ENCODE results near the gene ETDC.
"Not testable (repeated sequence)": the region's sequence is repeated elsewhere in the genome, so short reads cannot be mapped to it uniquely, and the experiment has no call there.

Gene ETDC

DNA sequence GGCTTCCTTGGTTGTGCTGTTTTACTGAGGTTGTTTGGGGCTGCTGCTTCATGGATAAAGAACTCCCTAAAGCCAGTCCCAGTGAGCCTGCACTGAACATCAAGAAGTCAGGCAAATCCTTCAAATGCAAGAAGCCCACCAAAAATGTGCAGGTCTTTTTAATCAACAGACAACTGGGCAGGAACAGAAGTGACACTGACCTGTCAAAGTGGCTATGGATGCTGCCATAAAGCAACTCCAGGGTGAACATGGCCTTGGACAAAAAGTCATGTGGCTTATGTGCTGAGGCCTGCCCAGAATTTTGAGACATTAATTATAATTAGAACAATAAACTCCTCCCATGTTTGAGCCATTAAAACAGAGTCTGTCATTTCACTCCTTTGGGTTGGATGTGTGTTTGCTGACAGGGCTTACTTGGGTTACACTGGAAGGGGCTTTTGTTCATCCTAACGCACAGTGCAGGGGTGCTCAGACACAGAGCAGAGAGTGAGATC is at the start of gene ETDC:
Gene ETDC, plus strand, starts transcription at position 51 of the 494 bp plus-strand sequence. Its CDS starts 0 bp downstream, at position 51.
- DNase-seq (ENCODE audit: low read depth), result no peak
- TF ChIP-seq, protein P1, sequence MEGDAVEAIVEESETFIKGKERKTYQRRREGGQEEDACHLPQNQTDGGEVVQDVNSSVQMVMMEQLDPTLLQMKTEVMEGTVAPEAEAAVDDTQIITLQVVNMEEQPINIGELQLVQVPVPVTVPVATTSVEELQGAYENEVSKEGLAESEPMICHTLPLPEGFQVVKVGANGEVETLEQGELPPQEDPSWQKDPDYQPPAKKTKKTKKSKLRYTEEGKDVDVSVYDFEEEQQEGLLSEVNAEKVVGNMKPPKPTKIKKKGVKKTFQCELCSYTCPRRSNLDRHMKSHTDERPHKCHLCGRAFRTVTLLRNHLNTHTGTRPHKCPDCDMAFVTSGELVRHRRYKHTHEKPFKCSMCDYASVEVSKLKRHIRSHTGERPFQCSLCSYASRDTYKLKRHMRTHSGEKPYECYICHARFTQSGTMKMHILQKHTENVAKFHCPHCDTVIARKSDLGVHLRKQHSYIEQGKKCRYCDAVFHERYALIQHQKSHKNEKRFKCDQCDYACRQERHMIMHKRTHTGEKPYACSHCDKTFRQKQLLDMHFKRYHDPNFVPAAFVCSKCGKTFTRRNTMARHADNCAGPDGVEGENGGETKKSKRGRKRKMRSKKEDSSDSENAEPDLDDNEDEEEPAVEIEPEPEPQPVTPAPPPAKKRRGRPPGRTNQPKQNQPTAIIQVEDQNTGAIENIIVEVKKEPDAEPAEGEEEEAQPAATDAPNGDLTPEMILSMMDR (IDR thresholded peaks at IDR 0.05; ENCODE audit: control insufficient read depth, extremely low read depth, insufficient read depth), result no peak

DNA sequence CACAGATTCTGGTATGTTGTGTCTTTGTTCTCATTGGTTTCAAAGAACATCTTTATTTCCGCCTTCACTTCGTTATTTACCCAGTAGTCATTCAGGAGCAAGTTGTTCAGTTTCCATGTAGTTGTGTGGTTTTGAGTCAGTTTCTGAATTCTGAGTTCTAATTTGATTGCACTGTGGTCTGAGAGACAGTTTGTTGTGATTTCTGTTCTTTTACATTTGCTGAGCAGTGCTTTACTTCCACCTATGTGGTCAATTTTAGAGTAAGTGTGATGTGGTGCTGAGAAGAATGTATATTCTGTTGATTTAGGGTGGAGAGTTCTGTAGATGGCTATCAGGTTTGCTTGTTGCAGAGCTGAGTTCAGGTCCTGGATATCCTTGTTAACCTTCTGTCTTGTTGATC is 48.3 kb upstream of the ETDC start:
- not testable (repeated sequence) for H3K4me3 ChIP-seq (ENCODE audit: low read depth, low read length); DNase-seq (ENCODE audit: low read depth)

More for the DNA sequence above, at the start of gene ETDC:
- no peak within 1 kb of the TSS for H3K4me3 ChIP-seq (ENCODE audit: low read depth, low read length)

GRCh38 chrX:135263376-135263775 is 45.9 kb upstream of the ETDC start:
- not testable (repeated sequence) for DNase-seq (ENCODE audit: low read depth)

GRCh38 chrX:135264206-135264605 is 45.1 kb upstream of the ETDC start:
- no peak for DNase-seq (ENCODE audit: low read depth)
- no peak overlapping the region for H3K4me3 ChIP-seq (ENCODE audit: low read depth, low read length)
- TF ChIP-seq, protein P1 (IDR thresholded peaks at IDR 0.05; ENCODE audit: control insufficient read depth, extremely low read depth, insufficient read depth), result no peak

More at GRCh38 chrX:135263376-135263775, 45.9 kb upstream of the ETDC start:
- not testable (repeated sequence) for H3K4me3 ChIP-seq (ENCODE audit: low read depth, low read length)

GRCh38 chrX:135273162-135273561 is 36.1 kb upstream of the ETDC start:
- no peak for DNase-seq (ENCODE audit: low read depth)
- TF ChIP-seq, protein P1 (IDR thresholded peaks at IDR 0.05; ENCODE audit: control insufficient read depth, extremely low read depth, insufficient read depth), result no peak
- H3K4me3 ChIP-seq (ENCODE audit: low read depth, low read length), result no peak overlapping the region

DNA sequence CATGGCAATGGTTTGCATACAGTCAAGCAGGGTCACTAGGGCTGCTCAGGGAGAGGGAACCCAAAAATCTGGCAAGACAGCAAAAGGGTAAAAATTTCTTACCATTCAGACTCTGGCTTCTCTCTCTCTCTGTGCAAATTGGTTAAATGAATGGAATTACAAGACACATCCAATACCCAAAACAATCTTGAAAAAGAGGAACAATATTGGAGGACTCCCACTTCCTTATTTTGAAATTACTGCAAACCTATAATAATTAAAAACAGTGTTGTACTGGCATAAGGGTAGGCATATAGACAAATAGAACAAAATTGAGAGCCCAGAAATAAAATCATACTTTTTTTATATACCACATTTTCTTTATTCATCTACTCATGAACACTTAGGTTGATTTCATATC is 33.3 kb upstream of the ETDC start:
- no peak for DNase-seq (ENCODE audit: low read depth)
- TF ChIP-seq, protein P1 (IDR thresholded peaks at IDR 0.05; ENCODE audit: control insufficient read depth, extremely low read depth, insufficient read depth), result no peak
- H3K4me3 ChIP-seq (ENCODE audit: low read depth, low read length), result no peak overlapping the region

DNA sequence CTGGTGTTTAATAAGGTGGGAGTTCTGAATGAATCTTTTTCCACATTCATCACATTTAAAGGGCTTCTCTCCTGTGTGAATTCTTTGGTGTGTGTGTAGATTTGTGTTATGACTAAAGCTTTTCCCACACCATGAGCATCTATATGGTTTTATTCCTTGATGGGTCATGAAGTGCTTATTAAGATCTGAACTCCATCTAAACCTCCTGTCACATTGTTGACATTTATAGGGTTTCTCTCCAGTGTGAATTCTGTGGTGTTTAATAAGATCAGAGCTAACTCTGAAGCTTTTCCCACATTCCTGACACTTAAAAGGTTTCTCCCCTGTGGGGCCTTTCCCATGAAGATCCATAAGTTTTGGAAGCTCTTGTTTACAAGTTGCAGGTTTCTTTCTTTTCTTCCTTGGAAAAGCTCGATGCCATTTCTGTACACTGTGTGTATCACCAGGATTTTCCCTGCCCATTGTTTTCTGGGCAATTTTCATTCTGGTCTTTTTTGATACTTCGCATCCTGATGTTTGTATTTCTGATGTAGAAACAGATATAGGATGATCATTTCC is 21.9 kb upstream of the ETDC start:
- DNase-seq (ENCODE audit: low read depth), result no peak
- no peak overlapping the region for H3K4me3 ChIP-seq (ENCODE audit: low read depth, low read length)
- TF ChIP-seq, protein P1 (IDR thresholded peaks at IDR 0.05; ENCODE audit: control insufficient read depth, extremely low read depth, insufficient read depth), result no peak

DNA sequence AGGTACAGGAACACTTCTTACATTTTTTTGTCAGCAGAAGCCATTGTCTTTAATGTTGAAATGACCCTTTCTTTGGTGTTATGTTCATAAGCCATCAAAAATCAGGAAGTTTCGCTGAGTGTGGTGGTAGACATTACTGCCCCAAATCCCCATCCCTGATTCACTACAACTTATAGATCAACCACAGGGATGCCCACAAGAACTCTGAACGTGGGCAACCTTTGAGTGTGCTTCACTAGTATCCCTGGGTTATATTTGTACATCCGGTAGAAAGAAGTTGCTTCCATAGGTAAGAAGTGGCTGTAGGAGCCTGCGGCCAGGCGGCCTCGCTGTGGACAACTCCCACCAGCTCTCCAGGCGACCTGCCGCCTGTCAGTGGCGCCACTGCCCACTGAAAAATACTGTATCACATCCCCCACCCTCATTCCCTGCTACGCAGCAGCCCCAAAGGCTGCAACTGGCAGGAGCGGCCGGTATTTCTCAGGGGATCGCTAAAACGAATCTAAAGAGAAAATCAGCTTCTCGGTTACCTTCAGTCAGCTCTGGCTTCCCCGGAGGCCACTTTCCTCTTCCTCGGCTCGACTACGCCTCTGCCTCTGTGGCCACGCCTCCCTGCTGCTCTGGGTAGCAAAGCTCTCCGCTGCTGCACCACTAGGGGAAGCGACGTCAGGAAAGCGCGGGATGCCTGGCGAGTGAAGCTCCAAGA is 13.9 kb upstream of the ETDC start:
- H3K4me3 ChIP-seq (ENCODE audit: low read depth, low read length), result no peak overlapping the region
- TF ChIP-seq, protein P1 (IDR thresholded peaks at IDR 0.05; ENCODE audit: control insufficient read depth, extremely low read depth, insufficient read depth), result no peak
- no peak for DNase-seq (ENCODE audit: low read depth)
